Fibroblast of pulmonary artery (primary cell): ENCODE measurements around the gene VRK1.

Source experiments
- DNase-seq: peaks from one replicate; pipeline ENCODE4 v3.0.0-alpha.2; 2010; ENCODE audit warnings: low read depth
- H3K4me3 ChIP-seq: replicated peaks from 2 replicates; pipeline ENCODE4 v1.5.1; 2011; ENCODE audit warnings: low read depth, mild to moderate bottlenecking, control low read depth, low read length, moderate library complexity
- CTCF ChIP-seq: IDR thresholded peaks from 2 replicates; pipeline ENCODE4 v1.5.1; 2011; ENCODE audit warnings: mild to moderate bottlenecking, control low read depth, low read length, inconsistent platforms; ENCODE audit errors: missing control alignments

The VRK1 gene

DNA sequence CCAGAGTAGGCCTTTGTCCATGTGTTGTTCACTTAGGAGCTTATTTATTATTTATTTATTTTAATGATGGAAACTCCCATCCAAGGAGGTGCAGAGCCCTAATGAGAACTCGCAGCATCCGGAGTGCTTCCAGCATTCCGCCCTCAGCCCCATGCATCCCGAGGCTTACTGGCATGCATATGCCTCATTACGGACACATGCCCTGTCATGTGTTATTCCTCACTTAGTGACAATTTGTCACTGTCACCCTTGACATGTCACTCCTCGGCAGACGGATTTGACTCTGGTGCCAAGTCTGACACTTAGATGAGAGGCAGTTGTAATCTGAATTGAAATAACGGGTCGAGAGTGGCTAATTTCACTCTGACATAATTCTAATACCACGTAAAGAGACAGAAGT is 132.8 kb downstream of the VRK1 start:
- TF ChIP-seq CTCF = no peak
- H3K4me3 ChIP-seq = no peak overlapping the region
- no peak for DNase-seq

DNA sequence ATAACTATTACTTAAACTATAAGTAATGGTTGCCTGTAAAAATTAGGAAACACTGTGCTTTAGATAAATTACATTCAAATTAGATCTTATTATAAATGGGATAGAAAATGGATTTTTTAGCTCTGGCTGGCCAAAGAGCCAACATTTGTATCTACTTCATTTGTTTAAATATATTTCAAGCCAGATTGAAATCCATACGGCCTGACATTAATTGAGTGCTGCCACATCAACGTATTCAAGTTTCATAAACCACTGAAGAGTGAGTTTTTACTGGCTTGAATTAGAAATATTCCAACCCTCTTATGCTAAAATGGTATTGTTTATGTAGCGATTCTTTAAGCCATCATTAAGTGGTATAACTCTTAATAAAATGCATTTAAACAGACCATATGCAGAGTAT is 133.3 kb downstream of the VRK1 start:
- no peak for TF ChIP-seq CTCF
- H3K4me3 ChIP-seq = no peak overlapping the region

More for the DNA sequence above, 133.3 kb downstream of the VRK1 start:
- DNase-seq = no peak
